Muscle of back (tissue), 11 donors: ENCODE data around the gene BCAS3. TPM values are rescaled to one million over a fixed set of nuclear protein-coding genes. Genes with fewer than 3 reads are reported as not detected.
"Not testable (repeated sequence)": the region's sequence is repeated elsewhere in the genome, so short reads cannot be mapped to it uniquely, and the experiment has no call there.

Source experiments
- DNase-seq, 3 donors: peaks; one replicate each; pipeline versions ENCODE4 v3.0.0 to v3.0.0-alpha.2; 2013
- polyA plus RNA-seq, 10 donors: library from polyadenylated mRNA; unstranded; fragments of 120-200 nt; gene quantifications; one replicate each; pipeline ENCODE4 v1.2.1, GENCODE V29; 2013; ENCODE audit not compliant: insufficient read length in 10 of 10

The BCAS3 gene
- polyA plus RNA-seq, 10 donors, result 8.0 to 13.2 (median 10.2) TPM

DNA sequence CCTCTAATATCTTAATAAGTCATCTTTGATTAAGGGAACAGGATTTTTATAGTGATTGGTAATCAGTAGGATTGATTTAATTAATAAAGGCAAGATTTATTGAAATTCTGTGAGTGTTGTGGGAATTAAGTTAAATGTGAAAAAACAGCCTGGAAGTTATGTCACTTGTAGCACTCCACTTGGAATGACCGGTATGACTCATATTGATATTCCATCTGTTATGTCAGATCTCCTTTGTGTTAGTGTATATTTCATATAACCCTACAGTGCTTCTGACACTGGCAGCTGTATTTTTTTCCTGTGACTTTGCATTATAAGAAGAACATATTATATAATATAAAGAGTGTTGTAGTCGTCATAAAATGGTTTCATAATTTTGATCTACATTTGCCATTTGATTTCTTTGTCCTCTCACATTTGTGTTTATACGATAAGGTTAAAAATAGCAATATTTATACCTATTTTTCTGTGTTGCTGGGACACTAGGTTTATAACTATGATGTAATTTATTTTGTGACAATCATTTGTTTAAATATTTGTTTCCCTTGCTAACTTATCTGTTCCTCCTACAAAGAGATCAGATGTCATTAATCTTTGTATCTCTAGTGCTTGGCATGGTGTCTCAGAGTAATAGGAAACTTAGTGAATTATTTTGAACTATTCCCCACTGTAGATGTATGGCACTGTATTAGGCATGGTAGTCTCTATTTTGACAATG, 249.0 kb downstream of the BCAS3 start:
- no peak for DNase-seq

- no peak for DNase-seq
Measured at GRCh38 chr17:60933739-60934138, 256.1 kb downstream of the BCAS3 start.

DNA sequence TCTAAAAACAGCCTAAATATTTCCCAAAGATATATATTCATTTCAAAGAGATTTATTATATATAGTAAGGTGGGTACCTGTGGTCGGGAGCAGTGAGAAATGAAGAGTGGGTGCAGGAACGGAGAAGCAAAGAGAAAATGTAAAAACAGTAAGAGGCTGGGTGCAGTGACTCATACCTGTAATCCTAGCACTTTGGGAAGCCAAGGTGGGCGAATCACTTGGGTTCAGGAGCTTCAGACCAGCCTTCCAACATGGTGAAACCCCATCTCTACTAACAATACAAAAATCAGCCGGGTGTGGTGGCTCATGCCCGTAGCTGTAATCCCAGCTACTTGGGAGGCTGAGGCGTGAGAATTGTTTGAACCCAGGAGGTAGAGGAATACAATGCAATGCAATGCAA, 257.1 kb downstream of the BCAS3 start:
- DNase-seq, result no peak

DNA sequence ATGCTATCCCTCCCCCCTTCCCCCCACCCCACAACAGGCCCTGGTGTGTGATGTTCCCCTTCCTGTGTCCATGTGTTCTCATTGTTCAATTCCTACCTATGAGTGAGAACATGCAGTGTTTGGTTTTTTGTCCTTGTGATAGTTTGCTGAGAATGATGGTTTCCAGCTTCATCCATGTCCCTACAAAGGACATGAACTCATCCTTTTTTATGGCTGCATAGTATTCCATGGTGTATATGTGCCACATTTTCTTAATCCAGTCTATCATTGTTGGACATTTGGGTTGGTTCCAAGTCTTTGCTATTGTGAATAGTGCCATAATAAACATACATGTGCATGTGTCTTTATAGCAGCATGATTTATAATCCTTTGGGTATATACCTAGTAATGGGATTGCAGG, 258.3 kb downstream of the BCAS3 start:
- not testable (repeated sequence) for DNase-seq

DNA sequence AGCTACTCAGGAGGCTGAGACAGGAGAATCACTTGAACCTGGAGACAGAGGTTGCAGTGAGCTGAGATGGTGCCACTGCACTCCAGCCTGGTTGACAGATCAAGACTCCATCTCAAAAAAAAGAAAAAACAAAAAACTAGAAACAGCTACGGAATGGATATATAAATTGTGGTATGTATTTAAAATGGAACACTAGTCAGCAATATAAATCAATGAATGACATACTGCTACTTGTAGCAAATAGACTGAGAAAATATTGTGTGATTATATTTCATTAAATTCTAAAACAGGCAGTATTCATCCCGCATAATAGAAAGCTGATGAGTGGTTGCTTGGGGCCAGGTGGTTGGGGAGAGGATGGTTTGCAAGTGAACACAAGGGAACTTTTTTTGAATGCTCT, 261.7 kb downstream of the BCAS3 start:
- DNase-seq, result no peak

- peak; percentile 43 to 77 (median 61) for DNase-seq
Measured at GRCh38 chr17:60941028-60941427, 263.4 kb downstream of the BCAS3 start.

GRCh38 chr17:60941571-60941970, 263.9 kb downstream of the BCAS3 start:
- no peak for DNase-seq

GRCh38 chr17:60944751-60945150, 267.1 kb downstream of the BCAS3 start:
- DNase-seq, result no peak

GRCh38 chr17:60947100-60947499, 269.4 kb downstream of the BCAS3 start:
- DNase-seq, result no peak

DNA sequence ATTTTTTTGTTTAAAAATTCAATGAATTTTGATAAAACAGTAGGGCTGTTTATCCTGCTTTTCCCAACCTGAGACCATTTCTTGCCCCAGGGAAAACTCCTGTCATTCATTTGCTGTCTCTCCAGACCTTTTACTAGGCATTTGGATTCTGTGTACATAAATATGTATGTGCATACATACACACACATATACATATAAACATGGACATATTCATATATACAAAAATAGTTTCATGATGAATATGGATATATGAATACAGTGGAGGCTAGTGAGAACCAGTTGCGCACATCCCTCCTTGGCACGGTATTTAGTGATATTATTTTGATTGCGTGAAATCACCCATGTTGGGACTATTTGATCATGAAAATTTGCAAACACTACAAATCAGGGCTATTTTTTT, 269.9 kb downstream of the BCAS3 start:
- no peak for DNase-seq

DNA sequence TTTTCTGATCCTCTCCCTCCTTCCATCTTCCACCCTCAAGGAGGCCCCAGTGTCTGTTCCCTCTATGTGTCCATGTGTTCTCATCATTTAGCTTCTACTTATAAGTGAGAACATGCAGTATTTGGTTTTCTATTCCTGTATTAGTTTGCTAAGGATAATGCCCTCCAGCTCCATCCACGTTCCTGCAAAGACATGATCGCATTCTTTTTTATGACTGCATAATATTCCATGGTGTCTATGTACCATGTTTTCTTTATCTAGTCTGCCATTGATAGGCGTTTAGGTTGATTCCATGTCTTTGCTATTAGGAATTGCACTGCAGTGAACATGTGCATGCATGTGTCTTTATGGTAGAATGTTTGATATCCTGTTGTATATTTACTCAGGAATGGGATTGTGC, 275.1 kb downstream of the BCAS3 start:
- DNase-seq, result no peak

- DNase-seq, result no peak
Measured at GRCh38 chr17:60959011-60959410, 281.4 kb downstream of the BCAS3 start.

DNA sequence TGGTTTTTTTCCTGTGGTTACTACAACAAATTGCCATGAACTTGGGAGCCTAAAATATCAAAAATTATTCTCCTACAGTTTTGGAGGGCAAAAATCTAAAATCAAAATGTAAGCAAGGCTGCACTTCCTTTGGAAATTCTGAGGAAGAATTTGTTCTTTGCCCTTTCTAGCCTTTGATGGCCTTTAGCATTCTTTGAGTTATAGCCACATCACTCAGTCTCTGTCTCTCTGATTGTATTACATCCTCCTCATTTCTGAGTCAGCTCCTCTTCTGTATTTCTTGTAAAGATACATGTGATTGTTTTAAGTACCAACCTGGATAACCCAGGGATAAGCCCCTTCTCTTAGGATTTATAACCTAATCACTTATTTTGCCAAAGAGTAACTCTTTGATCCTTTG, 282.0 kb downstream of the BCAS3 start:
- DNase-seq, result no peak

GRCh38 chr17:60960398-60961065, 282.9 kb downstream of the BCAS3 start:
- DNase-seq, result no peak

DNA sequence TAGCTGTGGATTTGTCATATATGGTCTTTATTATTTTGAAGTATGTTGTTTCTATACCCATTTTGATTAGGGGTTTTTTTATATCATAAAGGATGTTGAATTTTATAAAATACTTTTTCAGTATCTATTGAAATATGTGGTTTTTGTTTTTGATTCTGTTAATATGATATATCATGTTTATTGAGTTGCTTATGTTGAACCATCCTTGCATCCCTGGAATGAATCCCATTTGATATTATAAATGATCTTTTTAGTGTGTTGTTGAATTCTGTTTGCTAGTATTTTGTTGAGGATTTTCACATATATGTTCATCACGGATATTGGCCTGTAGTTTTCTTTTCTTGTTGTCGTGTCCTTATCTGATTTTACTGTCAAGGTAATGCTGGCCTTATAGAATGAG, 286.5 kb downstream of the BCAS3 start:
- no peak for DNase-seq

DNA sequence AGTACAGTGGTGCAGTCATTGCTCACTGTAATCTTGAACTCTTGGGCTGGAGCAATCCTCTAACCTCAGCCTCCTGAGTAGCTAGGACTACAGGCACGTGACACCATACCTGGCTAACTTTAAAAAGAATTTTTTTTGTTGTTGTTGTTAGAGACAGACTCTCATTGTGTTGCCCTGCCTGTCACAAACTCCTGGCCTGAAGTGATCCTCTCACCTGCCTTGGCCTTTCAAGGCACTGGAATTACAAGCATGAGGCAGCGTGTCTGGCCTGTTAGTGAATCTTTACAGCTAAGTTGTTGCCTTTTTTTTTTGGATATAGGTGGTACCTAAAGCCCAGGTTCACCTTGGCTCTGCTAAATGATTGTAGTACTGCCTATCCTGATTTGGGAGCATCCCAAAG, 290.6 kb downstream of the BCAS3 start:
- DNase-seq, result no peak

DNA sequence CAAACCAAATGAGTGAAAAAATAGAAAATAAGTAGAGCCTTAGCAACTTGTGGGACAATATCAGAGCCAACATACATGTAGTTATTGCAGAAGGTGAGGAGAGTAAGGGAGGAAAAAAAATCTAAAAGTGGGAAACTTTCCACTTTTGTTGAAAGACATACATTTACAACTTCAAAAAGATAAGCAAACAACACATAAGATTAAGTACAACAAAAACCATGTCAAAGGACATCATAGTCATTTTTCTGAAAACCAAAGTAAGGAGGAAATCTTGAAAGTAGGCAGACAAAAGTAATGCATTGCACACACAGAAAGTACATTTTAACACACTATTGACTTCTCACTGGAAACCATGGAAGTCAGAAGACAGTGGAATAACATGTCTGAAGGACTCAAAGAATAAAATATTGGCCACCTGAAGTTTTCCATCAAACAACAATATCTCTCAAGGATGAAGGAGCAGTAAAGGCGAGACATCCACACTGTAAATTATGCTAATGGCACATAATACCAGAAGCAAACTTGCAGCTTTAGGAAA, 291.9 kb downstream of the BCAS3 start:
- DNase-seq, result no peak

GRCh38 chr17:60970741-60971140, 293.1 kb downstream of the BCAS3 start:
- DNase-seq, result no peak

GRCh38 chr17:60971515-60972369, 294.1 kb downstream of the BCAS3 start:
- peak; percentile 21 to 76 (median 46) for DNase-seq

DNA sequence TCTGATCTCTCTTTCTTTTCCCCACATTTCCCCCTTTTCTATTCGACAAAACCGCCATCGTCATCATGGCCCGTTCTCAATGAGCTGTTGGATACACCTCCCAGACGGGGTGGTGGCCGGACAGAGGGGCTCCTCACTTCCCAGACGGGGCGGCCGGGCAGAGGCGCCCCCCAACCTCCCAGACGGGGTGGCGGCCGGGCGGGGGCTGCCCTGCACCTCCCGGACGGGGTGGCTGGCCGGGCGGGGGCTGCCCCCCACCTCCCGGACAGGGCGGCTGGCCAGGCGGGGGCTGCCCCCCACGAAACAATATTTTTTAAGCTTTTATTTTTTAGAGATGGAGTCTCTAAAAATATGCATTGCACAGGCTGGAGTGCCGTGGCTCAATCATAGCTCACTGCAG, 299.2 kb downstream of the BCAS3 start:
- not testable (repeated sequence) for DNase-seq

GRCh38 chr17:60989379-60989778, 311.7 kb downstream of the BCAS3 start:
- no peak for DNase-seq

DNA sequence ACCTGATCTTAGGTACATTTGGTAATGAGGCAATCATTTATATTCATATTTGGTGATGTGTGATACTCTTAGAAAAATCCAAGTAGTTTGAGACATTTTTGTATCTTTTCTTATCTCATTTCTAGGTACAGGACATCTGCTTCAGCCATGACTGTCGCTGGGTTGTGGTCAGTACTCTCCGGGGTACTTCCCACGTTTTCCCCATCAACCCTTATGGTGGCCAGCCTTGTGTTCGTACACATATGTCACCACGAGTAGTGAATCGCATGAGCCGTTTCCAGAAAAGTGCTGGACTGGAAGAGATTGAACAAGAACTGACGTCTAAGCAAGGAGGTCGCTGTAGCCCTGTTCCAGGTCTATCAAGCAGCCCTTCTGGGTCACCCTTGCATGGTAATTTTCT, 312.2 kb downstream of the BCAS3 start:
- DNase-seq, result no peak
